ENCODE data around the gene RPUSD1.
"Not testable (repeated sequence)": the region's sequence is repeated elsewhere in the genome, so short reads cannot be mapped to it uniquely, and the experiment has no call there.

RPUSD1 gene

GRCh38 chr16:787978-788398 lies at the start of gene RPUSD1:
RPUSD1 (minus strand) TSS chr16:788381; CDS start chr16:787737, 644 bp downstream.
- DNase-seq (ENCODE audit: low spot score) = no peak

GRCh38 chr16:836822-837221 lies 48.6 kb upstream of the RPUSD1 start:
- not testable (repeated sequence) for DNase-seq (ENCODE audit: low spot score)

- DNase-seq (ENCODE audit: low spot score) = no peak
Observed at GRCh38 chr16:836221-836620, 48.0 kb upstream of the RPUSD1 start.

- DNase-seq (ENCODE audit: low spot score) = no peak
Observed at GRCh38 chr16:835373-835772, 47.2 kb upstream of the RPUSD1 start.

GRCh38 chr16:833411-833810 lies 45.2 kb upstream of the RPUSD1 start:
- no peak for DNase-seq (ENCODE audit: low spot score)

GRCh38 chr16:832652-833336 lies 44.6 kb upstream of the RPUSD1 start:
- no peak for DNase-seq (ENCODE audit: low spot score)

- no peak for DNase-seq (ENCODE audit: low spot score)
Observed at GRCh38 chr16:831571-832413, 43.6 kb upstream of the RPUSD1 start.

GRCh38 chr16:830871-831570 lies 42.8 kb upstream of the RPUSD1 start:
- no peak for DNase-seq (ENCODE audit: low spot score)

GRCh38 chr16:830107-830870 lies 42.1 kb upstream of the RPUSD1 start:
- DNase-seq (ENCODE audit: low spot score) = no peak

- DNase-seq (ENCODE audit: low spot score) = no peak
Observed at GRCh38 chr16:828891-829290, 40.7 kb upstream of the RPUSD1 start.

- DNase-seq (ENCODE audit: low spot score) = no peak
Observed at GRCh38 chr16:827513-827912, 39.3 kb upstream of the RPUSD1 start.

GRCh38 chr16:825341-826061 lies 37.3 kb upstream of the RPUSD1 start:
- no peak for DNase-seq (ENCODE audit: low spot score)

GRCh38 chr16:824601-825000 lies 36.4 kb upstream of the RPUSD1 start:
- DNase-seq (ENCODE audit: low spot score) = no peak

- DNase-seq (ENCODE audit: low spot score) = no peak
Observed at GRCh38 chr16:824194-824593, 36.0 kb upstream of the RPUSD1 start.

GRCh38 chr16:822909-823297 lies 34.7 kb upstream of the RPUSD1 start:
- DNase-seq (ENCODE audit: low spot score) = no peak

- DNase-seq (ENCODE audit: low spot score) = no peak
Observed at GRCh38 chr16:822174-822908, 34.2 kb upstream of the RPUSD1 start.

GRCh38 chr16:821751-822150 lies 33.6 kb upstream of the RPUSD1 start:
- DNase-seq (ENCODE audit: low spot score) = no peak

GRCh38 chr16:820748-821147 lies 32.6 kb upstream of the RPUSD1 start:
- no peak for DNase-seq (ENCODE audit: low spot score)

- not testable (repeated sequence) for DNase-seq (ENCODE audit: low spot score)
Observed at GRCh38 chr16:820044-820408, 31.8 kb upstream of the RPUSD1 start.

- no peak for DNase-seq (ENCODE audit: low spot score)
Observed at GRCh38 chr16:819336-820043, 31.3 kb upstream of the RPUSD1 start.

All from kidney tubule cell (primary cell).